ENCODE results near the gene TMEM244.

- TF ChIP-seq FOS (IDR thresholded peaks at IDR 0.05; ENCODE audit: borderline replicate concordance, insufficient read depth, low read length) (no peak), CTCF (IDR thresholded peaks at IDR 0.05; ENCODE audit: extremely low read depth in 1 of 2, insufficient read depth in 1 of 2, low read depth in 1 of 2, low read length in 2 of 2) (no peak), POLR2A (IDR thresholded peaks at IDR 0.05; ENCODE audit: low read depth, low read length) (no peak), POLR2AphosphoS5 (IDR thresholded peaks at IDR 0.05; ENCODE audit: insufficient read depth, low read depth, low read length) (no peak), EZH2 (IDR thresholded peaks at IDR 0.05; ENCODE audit: borderline replicate concordance, low read depth, low read length, severe bottlenecking) (no peak), MAX (IDR thresholded peaks at IDR 0.05; ENCODE audit: insufficient read depth, insufficient read length) (no peak), MYC (IDR thresholded peaks at IDR 0.05; ENCODE audit: low read depth, low read length) (no peak)
These were observed 41.6 kb upstream of the TMEM244 start for GRCh38 chr6:129902681-129903080.

Data from endothelial cell of umbilical vein (primary cell).